GM20000 (cell line): ENCODE data around the gene BEAN1.

Experiments used
- DNase-seq: peaks from one replicate; pipeline ENCODE4 v3.0.0; 2012; ENCODE audit warnings: low spot score
- TF ChIP-seq, protein P1 (sequence below): IDR thresholded peaks from 2 replicates; pipeline ENCODE4 v1.5.1; 2012; ENCODE audit warnings: mild to moderate bottlenecking, control low read depth; ENCODE audit errors: extremely low read depth, missing control alignments

Gene BEAN1

DNA sequence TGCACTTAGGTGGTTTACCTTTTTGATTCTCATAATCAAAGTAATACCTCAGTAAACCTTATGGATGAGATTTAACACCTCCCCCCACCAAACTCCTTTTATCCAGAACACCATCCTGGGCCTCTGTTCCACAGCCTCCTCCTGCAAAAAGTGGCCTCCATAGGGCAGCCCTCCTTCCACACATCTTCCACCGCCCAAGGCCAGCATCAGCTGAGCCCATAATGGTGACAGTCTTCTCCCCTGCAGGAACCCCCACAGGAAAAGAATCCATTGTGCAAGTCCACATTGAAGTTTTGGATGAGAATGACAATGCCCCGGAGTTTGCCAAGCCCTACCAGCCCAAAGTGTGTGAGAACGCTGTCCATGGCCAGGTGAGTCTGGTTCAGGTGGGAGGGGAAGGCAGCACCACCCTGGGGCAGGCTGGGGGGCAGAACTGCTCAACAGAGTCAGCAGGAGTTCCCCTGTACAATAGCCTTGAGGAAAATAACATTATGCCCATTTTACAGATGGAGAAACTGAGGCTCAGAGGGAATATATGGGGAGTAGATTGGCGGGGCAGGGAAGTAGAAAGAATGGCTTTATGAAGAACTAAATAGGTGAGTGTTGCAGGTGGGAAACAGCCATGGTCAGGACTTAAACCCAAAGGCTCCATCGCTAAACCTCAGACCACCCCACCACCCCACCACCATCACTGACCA is 29.2 kb upstream of the BEAN1 start:
- DNase-seq = no peak
- TF ChIP-seq, protein P1, sequence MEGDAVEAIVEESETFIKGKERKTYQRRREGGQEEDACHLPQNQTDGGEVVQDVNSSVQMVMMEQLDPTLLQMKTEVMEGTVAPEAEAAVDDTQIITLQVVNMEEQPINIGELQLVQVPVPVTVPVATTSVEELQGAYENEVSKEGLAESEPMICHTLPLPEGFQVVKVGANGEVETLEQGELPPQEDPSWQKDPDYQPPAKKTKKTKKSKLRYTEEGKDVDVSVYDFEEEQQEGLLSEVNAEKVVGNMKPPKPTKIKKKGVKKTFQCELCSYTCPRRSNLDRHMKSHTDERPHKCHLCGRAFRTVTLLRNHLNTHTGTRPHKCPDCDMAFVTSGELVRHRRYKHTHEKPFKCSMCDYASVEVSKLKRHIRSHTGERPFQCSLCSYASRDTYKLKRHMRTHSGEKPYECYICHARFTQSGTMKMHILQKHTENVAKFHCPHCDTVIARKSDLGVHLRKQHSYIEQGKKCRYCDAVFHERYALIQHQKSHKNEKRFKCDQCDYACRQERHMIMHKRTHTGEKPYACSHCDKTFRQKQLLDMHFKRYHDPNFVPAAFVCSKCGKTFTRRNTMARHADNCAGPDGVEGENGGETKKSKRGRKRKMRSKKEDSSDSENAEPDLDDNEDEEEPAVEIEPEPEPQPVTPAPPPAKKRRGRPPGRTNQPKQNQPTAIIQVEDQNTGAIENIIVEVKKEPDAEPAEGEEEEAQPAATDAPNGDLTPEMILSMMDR = no peak

DNA sequence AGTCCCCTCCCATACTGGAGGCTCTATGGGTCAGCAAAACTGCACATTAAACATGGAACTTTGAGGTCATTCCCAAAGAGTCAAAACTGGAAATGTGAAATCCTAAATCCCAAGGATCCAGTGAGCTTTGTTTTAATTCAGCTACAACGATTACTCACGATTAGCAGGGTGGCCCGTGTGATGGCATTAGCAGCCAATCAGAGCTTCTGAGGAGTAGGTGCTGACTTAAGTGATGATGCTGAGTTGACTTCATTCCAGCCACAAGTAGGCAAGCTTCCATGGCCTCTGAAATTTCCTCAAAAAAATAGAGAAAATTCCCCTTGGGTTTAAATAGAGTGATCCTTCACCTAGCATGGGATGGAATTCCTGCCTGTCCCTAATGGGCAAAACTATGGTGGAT is 28.1 kb upstream of the BEAN1 start:
- TF ChIP-seq, protein P1 = no peak
- DNase-seq = no peak

DNA sequence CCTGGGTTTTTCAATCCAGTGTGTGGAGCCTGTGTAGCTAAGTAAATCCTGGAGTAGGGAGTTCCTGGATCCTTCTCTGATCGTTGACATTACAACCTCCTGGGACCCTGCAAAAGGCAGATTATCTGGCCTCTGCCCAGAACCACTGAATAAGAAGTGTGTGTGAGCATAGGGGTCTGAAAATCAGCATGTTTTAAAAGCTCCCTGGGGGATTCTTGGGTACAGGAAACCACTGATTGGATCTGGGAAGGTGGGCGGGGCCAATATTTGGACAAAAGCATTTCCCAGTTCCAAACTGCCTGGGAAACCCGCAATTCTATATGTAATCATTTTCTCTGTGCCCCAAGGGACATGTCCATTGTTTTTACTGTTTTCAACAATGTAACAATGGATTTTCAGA is 27.2 kb upstream of the BEAN1 start:
- TF ChIP-seq, protein P1 = no peak
- DNase-seq = no peak

DNA sequence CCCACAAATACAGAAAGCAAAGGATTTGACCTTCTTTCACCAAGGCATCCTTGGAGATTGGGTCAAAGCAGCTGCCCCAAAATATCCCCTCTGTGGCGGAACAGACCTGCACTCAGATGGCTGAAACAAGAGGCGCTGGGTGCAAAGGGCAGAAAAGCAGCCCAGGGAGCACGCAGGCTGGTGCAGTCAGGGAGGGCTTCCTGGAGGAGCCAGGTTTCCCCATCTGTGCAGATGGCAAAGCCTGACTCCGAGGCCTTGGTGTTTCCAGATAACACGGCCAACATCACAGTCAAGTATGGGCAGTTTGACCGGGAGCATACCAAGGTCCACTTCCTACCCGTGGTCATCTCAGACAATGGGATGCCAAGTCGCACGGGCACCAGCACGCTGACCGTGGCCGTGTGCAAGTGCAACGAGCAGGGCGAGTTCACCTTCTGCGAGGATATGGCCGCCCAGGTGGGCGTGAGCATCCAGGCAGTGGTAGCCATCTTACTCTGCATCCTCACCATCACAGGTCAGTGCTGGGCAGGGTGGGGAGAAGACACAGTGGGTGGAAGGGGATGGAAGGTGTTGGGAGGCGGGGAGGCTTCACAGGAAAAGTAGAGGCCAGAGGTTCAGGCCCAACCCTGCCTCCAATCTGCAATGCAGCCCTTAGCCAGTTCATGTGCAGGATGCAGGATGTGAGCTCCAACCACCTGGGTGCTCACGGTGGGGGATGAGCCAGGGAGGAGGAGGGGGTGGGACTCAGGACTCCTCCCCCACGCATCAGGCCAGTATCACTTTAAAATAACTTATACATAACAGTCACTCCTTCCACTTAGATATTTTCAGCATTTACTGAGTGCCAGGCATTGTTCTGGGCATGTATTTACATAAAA is 26.4 kb upstream of the BEAN1 start:
- TF ChIP-seq, protein P1 = no peak

DNA sequence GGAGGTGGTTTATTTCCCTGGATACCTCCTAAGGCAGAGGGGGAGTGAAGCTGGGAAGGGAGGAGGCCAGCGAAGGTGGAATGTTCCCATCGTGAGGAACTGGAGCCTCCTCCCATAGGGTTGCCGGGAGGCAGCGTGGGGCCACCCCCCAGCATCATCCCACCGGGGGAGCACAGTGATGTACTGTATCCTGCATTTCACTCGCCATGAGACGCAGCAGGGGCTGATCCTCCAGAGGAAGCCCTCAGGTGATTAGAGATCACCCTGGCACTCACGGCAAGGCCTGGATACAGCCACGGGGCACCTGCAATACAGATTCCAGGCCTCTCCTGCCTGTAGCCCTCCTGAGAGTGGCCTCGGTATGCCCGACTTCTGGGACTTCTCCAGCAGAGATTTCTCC is 25.5 kb upstream of the BEAN1 start:
- TF ChIP-seq, protein P1 = no peak
- DNase-seq = no peak

More for the DNA sequence above, 26.4 kb upstream of the BEAN1 start:
- no peak for DNase-seq

DNA sequence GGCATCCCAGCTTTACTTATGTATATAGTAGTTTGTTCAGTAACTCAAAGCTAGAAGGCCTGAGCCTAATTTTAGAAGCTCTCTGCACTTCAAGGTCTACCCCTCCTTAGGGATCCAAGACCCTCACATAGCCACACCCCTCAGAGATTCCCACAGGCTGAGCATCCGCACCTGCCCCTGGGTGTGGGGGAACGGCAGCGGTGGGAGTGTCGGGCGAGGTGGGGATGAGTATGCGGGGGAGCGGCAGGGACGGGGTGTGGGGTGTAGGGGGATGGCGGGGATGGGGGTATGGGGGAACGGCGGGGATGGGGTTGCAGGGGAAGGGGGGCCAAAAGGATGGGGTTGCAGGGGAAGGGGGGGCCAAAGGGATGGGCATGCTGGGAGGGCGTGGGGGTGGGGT is 24.9 kb upstream of the BEAN1 start:
- TF ChIP-seq, protein P1 = no peak
- no peak for DNase-seq

DNA sequence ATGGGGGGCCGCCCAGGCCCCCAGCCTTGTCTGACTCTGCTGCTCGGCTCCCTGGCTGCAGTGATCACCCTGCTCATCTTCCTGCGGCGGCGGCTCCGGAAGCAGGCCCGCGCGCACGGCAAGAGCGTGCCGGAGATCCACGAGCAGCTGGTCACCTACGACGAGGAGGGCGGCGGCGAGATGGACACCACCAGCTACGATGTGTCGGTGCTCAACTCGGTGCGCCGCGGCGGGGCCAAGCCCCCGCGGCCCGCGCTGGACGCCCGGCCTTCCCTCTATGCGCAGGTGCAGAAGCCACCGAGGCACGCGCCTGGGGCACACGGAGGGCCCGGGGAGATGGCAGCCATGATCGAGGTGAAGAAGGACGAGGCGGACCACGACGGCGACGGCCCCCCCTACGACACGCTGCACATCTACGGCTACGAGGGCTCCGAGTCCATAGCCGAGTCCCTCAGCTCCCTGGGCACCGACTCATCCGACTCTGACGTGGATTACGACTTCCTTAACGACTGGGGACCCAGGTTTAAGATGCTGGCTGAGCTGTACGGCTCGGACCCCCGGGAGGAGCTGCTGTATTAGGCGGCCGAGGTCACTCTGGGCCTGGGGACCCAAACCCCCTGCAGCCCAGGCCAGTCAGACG is 24.4 kb upstream of the BEAN1 start:
- DNase-seq = no peak

More for the DNA sequence above, 24.4 kb upstream of the BEAN1 start:
- TF ChIP-seq, protein P1 = no peak
